NCI-H524 (cell line): ENCODE data around the gene PITRM1.

ENCODE experiments used
- DNase-seq, 2 experiments: peaks; one replicate each; lab custom pipeline; 2025; lab: John Stamatoyannopoulos, UW

Gene PITRM1

GRCh38 chr10:3166496-3167290 lies 5.9 kb downstream of the PITRM1 start:
- DNase-seq, result no peak

- no peak for DNase-seq
These were observed 7.4 kb downstream of the PITRM1 start for GRCh38 chr10:3165196-3165595.

- no peak for DNase-seq
These were observed 8.7 kb downstream of the PITRM1 start for GRCh38 chr10:3163879-3164278.

- no peak for DNase-seq
These were observed 10.0 kb downstream of the PITRM1 start for GRCh38 chr10:3162533-3162932.

- no peak for DNase-seq
These were observed 13.4 kb downstream of the PITRM1 start for GRCh38 chr10:3159152-3159551.

GRCh38 chr10:3154666-3155065 lies 17.9 kb downstream of the PITRM1 start:
- no peak for DNase-seq

- no peak for DNase-seq
These were observed 20.0 kb downstream of the PITRM1 start for GRCh38 chr10:3152566-3152935.

GRCh38 chr10:3151889-3152565 lies 20.6 kb downstream of the PITRM1 start:
- no peak for DNase-seq

- no peak for DNase-seq
These were observed 21.6 kb downstream of the PITRM1 start for GRCh38 chr10:3150961-3151360.

- no peak for DNase-seq
These were observed 22.2 kb downstream of the PITRM1 start for GRCh38 chr10:3150366-3150765.

- no peak for DNase-seq
These were observed 22.7 kb downstream of the PITRM1 start for GRCh38 chr10:3149918-3150317.

GRCh38 chr10:3148994-3149393 lies 23.6 kb downstream of the PITRM1 start:
- DNase-seq, result no peak

GRCh38 chr10:3148041-3148440 lies 24.5 kb downstream of the PITRM1 start:
- no peak for DNase-seq

- DNase-seq, result no peak
These were observed 25.3 kb downstream of the PITRM1 start for GRCh38 chr10:3147117-3147820.

GRCh38 chr10:3146289-3146688 lies 26.3 kb downstream of the PITRM1 start:
- no peak for DNase-seq

- DNase-seq, result no peak
These were observed 27.2 kb downstream of the PITRM1 start for GRCh38 chr10:3145366-3145765.

- no peak for DNase-seq
These were observed 28.7 kb downstream of the PITRM1 start for GRCh38 chr10:3143791-3144434.

- DNase-seq, result no peak
These were observed 29.2 kb downstream of the PITRM1 start for GRCh38 chr10:3143366-3143765.

GRCh38 chr10:3142146-3142875 lies 30.3 kb downstream of the PITRM1 start:
- no peak for DNase-seq

- no peak for DNase-seq
These were observed 31.1 kb downstream of the PITRM1 start for GRCh38 chr10:3141351-3142005.

- DNase-seq, result no peak
These were observed 32.3 kb downstream of the PITRM1 start for GRCh38 chr10:3140280-3140679.
